ENCODE results near the gene SLCO3A1. TPM values are rescaled to one million over a fixed set of nuclear protein-coding genes. Genes with fewer than 3 reads are reported as not detected.
"Not testable (repeated sequence)": the region's sequence is repeated elsewhere in the genome, so short reads cannot be mapped to it uniquely, and the experiment has no call there.

Gene SLCO3A1
- total RNA-seq, 1 donor, result 17.7 TPM

GRCh38 chr15:92059971-92060311, 206.4 kb downstream of the SLCO3A1 start:
- not testable (repeated sequence) for H3K9me3 ChIP-seq (ENCODE audit: low read depth, low read length); H3K4me1 ChIP-seq (ENCODE audit: insufficient read depth, low read length); H3K4me3 ChIP-seq (ENCODE audit: low read length); H3K27me3 ChIP-seq (ENCODE audit: insufficient read depth, low read length)

DNA sequence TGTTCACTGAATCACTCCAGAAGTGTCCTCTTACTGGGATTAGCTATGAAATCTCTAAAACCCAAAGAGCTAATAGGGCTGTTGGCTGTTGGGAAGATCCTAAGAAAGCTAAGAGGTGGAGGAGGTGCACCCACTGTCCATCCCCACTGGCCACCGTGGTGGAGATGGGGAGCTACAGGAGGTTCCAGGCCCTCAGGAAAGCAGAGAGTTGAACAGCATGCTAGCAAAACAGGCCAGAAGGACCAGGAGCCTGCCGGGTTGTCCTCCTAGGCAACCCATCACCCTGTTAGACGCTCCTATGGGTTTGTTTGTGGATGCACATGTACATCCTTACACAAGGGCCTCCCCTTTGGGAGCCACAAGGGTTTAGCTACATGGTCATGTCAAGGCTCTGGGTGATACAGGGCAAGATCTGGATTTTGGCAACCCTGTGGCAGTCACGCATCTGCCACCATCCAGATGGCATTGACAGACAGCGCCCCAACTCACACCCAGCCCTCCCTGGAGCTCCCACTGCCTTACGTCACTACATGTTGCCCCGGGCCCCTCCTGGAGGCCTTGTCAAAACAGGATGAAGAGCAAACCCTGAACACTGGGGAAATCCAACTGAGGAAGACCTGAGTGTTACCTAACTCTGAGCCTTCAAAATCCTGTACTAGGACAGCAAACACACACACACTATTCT, 208.1 kb downstream of the SLCO3A1 start:
- no peaks in the 10 kb centered on the region for H3K9me3 ChIP-seq (ENCODE audit: low read depth, low read length)
- H3K4me3 ChIP-seq (ENCODE audit: low read length), result no peak overlapping the region
- no peaks in the 10 kb centered on the region for H3K27me3 ChIP-seq (ENCODE audit: insufficient read depth, low read length)
- no peaks in the 10 kb centered on the region for H3K4me1 ChIP-seq (ENCODE audit: insufficient read depth, low read length)

- H3K4me1 ChIP-seq (ENCODE audit: insufficient read depth, low read length), result peaks cover 1% of the 10 kb centered on the region
- H3K9me3 ChIP-seq (ENCODE audit: low read depth, low read length), result no peaks in the 10 kb centered on the region
- H3K27me3 ChIP-seq (ENCODE audit: insufficient read depth, low read length), result no peaks in the 10 kb centered on the region
- H3K4me3 ChIP-seq (ENCODE audit: low read length), result no peak overlapping the region
Observed at GRCh38 chr15:92062505-92062904, 209.0 kb downstream of the SLCO3A1 start.

- no peak overlapping the region for H3K4me3 ChIP-seq (ENCODE audit: low read length)
- no peaks in the 10 kb centered on the region for H3K27me3 ChIP-seq (ENCODE audit: insufficient read depth, low read length)
- peaks cover 46% of the 10 kb centered on the region for H3K4me1 ChIP-seq (ENCODE audit: insufficient read depth, low read length)
- H3K9me3 ChIP-seq (ENCODE audit: low read depth, low read length), result no peaks in the 10 kb centered on the region
Observed at GRCh38 chr15:92068121-92068520, 214.6 kb downstream of the SLCO3A1 start.

DNA sequence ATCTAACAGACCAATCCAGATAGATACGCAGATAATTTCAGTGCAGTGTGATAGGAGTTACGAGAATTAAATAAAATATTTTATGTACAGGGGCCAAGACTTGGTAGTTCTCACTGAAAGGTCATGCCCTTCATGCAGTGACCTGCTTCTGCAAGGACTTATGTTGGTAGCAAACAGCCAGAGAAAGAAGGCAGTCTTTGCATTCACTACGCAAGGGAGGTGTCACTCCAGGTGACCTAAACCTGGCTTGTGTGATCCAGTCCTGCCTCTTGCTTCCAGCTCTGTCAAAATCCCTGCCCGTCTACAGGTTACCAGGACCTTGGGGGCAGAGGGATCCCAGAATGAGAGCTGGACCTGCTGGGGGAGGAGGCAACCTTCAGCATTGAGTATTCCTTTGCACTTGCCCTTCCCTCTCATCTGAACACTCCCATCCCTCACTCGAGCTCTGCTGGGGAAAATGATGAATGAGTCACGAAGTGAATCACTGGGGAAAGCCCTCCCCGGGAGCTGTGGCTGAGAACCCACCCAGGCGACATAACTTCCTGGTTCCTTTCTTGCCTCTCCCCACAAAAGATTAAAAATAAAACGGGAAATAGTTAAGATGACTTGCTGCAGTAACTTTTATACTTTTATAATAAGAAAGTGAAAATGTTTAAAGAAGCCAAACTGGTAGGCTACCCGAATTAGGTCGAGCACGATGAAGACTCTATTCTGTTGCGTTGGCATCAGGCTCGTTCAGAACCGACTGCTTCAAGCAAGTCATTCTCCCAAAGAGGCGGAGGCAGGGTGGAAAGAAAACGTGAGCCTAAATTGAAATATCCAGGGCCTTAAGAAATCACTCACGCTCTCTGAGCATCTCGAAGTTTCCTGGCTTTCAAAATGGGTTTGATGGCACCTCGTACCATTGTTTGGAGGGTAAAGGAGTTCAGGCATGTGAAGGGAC, 216.1 kb downstream of the SLCO3A1 start:
- Histone ChIP-seq H3K4me3 (ENCODE audit: low read length) (peak overlapping the region; percentile 7), H3K9me3 (ENCODE audit: low read depth, low read length) (no peaks in the 10 kb centered on the region), H3K4me1 (ENCODE audit: insufficient read depth, low read length) (peaks cover 60% of the 10 kb centered on the region), H3K27me3 (ENCODE audit: insufficient read depth, low read length) (no peaks in the 10 kb centered on the region)

DNA sequence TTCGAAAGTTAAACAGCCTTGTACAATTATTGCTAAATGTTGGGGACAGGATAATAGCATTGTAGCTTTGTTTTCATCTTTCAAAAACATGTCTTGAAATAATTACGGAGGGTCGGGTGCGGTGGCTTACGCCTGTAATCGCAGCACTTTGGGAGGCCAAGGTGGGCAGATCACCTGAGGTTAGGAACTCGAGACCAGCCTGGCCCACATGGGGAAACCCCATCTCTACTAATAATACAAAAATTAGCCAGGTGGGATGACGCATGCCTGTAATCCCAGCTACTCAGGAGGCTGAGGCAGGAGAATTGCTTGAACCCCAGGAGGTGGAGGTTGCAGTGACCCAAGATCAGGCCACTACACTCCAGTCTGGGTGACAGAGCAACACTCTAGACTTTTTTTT, 216.7 kb downstream of the SLCO3A1 start:
- H3K9me3 ChIP-seq (ENCODE audit: low read depth, low read length); H3K27me3 ChIP-seq (ENCODE audit: insufficient read depth, low read length): not testable (repeated sequence)
- peak overlapping the region; percentile 7 for H3K4me3 ChIP-seq (ENCODE audit: low read length)
- peaks cover 66% of the 10 kb centered on the region for H3K4me1 ChIP-seq (ENCODE audit: insufficient read depth, low read length)

- Histone ChIP-seq H3K4me3 (ENCODE audit: low read length) (no peak overlapping the region), H3K27me3 (ENCODE audit: insufficient read depth, low read length) (no peaks in the 10 kb centered on the region), H3K9me3 (ENCODE audit: low read depth, low read length) (no peaks in the 10 kb centered on the region), H3K4me1 (ENCODE audit: insufficient read depth, low read length) (peaks cover 71% of the 10 kb centered on the region)
Observed at GRCh38 chr15:92071045-92071634, 217.6 kb downstream of the SLCO3A1 start.

- no peaks in the 10 kb centered on the region for H3K9me3 ChIP-seq (ENCODE audit: low read depth, low read length)
- H3K4me3 ChIP-seq (ENCODE audit: low read length), result no peak overlapping the region
- peaks cover 75% of the 10 kb centered on the region for H3K4me1 ChIP-seq (ENCODE audit: insufficient read depth, low read length)
- no peaks in the 10 kb centered on the region for H3K27me3 ChIP-seq (ENCODE audit: insufficient read depth, low read length)
Observed at GRCh38 chr15:92073044-92073785, 219.7 kb downstream of the SLCO3A1 start.

DNA sequence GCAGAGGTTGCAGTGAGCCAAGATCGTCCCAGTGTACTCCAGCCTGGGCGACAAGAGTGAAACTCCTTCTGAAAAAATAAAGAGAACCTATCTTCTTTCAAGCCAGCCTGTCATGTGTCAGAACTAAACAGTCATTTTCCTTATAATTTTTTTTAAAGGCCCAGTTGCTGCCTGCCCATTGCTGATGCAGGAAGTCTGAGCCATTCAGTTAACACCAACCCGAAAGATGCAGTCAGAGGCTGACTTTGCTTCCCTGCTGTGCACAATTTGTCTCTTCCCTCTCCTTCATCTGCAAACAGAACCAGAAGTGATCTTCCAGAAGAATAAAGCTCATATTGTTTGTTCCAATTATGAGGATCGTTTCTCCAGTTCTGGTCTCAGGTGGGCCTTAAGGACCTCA, 220.6 kb downstream of the SLCO3A1 start:
- H3K4me1 ChIP-seq (ENCODE audit: insufficient read depth, low read length), result peaks cover 66% of the 10 kb centered on the region

GRCh38 chr15:92074646-92075045, 221.1 kb downstream of the SLCO3A1 start:
- H3K4me3 ChIP-seq (ENCODE audit: low read length), result no peak overlapping the region
- peaks cover 60% of the 10 kb centered on the region for H3K4me1 ChIP-seq (ENCODE audit: insufficient read depth, low read length)
- H3K9me3 ChIP-seq (ENCODE audit: low read depth, low read length), result no peaks in the 10 kb centered on the region
- no peaks in the 10 kb centered on the region for H3K27me3 ChIP-seq (ENCODE audit: insufficient read depth, low read length)

More for the DNA sequence above, 220.6 kb downstream of the SLCO3A1 start:
- Histone ChIP-seq H3K4me3 (ENCODE audit: low read length) (no peak overlapping the region), H3K27me3 (ENCODE audit: insufficient read depth, low read length) (no peaks in the 10 kb centered on the region), H3K9me3 (ENCODE audit: low read depth, low read length) (no peaks in the 10 kb centered on the region)

GRCh38 chr15:92075764-92076163, 222.3 kb downstream of the SLCO3A1 start:
- H3K9me3 ChIP-seq (ENCODE audit: low read depth, low read length), result no peaks in the 10 kb centered on the region
- H3K27me3 ChIP-seq (ENCODE audit: insufficient read depth, low read length), result no peaks in the 10 kb centered on the region

GRCh38 chr15:92076541-92076940, 223.0 kb downstream of the SLCO3A1 start:
- Histone ChIP-seq H3K4me1 (ENCODE audit: insufficient read depth, low read length) (peaks cover 41% of the 10 kb centered on the region), H3K9me3 (ENCODE audit: low read depth, low read length) (no peaks in the 10 kb centered on the region), H3K4me3 (ENCODE audit: low read length) (no peak overlapping the region), H3K27me3 (ENCODE audit: insufficient read depth, low read length) (no peaks in the 10 kb centered on the region)

More at GRCh38 chr15:92075764-92076163, 222.3 kb downstream of the SLCO3A1 start:
- Histone ChIP-seq H3K4me1 (ENCODE audit: insufficient read depth, low read length) (peaks cover 49% of the 10 kb centered on the region), H3K4me3 (ENCODE audit: low read length) (no peak overlapping the region)

- Histone ChIP-seq H3K27me3 (ENCODE audit: insufficient read depth, low read length) (no peaks in the 10 kb centered on the region), H3K4me3 (ENCODE audit: low read length) (no peak overlapping the region), H3K9me3 (ENCODE audit: low read depth, low read length) (no peaks in the 10 kb centered on the region), H3K4me1 (ENCODE audit: insufficient read depth, low read length) (peaks cover 40% of the 10 kb centered on the region)
Observed at GRCh38 chr15:92077353-92078085, 224.0 kb downstream of the SLCO3A1 start.

DNA sequence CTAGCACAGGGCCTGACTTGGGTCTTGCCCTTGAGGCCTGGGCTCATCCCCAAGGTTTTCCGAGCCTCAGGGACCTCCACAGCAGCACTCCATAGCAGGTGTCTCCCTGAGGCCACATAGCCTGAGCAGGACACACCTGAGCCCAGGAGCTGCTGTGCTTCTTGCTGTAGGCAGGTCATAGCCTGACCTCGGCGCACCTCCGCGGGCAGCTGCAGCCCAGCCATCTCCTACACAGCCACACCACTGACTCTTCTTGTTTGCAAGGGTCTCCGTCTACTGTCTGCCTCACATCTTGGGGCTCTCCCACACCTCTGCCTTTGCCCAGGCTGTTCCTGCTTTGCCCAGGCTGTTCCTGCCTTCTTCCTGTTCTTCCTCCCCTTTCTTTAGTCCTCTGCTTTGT, 224.8 kb downstream of the SLCO3A1 start:
- no peaks in the 10 kb centered on the region for H3K9me3 ChIP-seq (ENCODE audit: low read depth, low read length)

More for the DNA sequence above, 224.8 kb downstream of the SLCO3A1 start:
- Histone ChIP-seq H3K4me3 (ENCODE audit: low read length) (no peak overlapping the region), H3K4me1 (ENCODE audit: insufficient read depth, low read length) (peaks cover 39% of the 10 kb centered on the region), H3K27me3 (ENCODE audit: insufficient read depth, low read length) (no peaks in the 10 kb centered on the region)

Measured in mononuclear cell (primary cell).